Upper lobe of left lung (tissue), 4 donors: ENCODE results near the gene ATXN7L3.

Source experiments
- CTCF ChIP-seq, 6 experiments: fragments of 450-650 bp in 4 of 6; fragments of 200-600 bp in 2 of 6; sonication (generic) in 2 of 6; IDR thresholded peaks; one replicate each; pipeline ENCODE4 v1.5.1; 2016 to 2019; ENCODE audit warnings: antibody characterized with exemption in 6 of 6
- POLR2AphosphoS5 ChIP-seq, 2 donors: sonication (generic); formaldehyde crosslinking; IDR thresholded peaks; one replicate each; pipeline ENCODE4 v1.5.1; 2017; ENCODE audit warnings: antibody characterized with exemption in 2 of 2

- peak; percentile 45 to 95 (median 84) for TF ChIP-seq CTCF (IDR thresholded peaks at IDR 0.05)
- peak in 1 of 2 donors; percentile 10 for TF ChIP-seq POLR2AphosphoS5 (IDR thresholded peaks at IDR 0.05)
These were observed 19.5 kb upstream of the ATXN7L3 start for GRCh38 chr17:44219108-44219615.
